ENCODE data around the gene IL17B. TPM values are rescaled to one million over a fixed set of nuclear protein-coding genes. Genes with fewer than 3 reads are reported as not detected.

Gene IL17B
- total and polyA plus RNA-seq, 9 of the 15 experiments (the other 6 are each of a cell fraction or from before 2014, with no cell fraction given): 0.28 to 2.6 (median 0.53) TPM; not detected in 2

GRCh38 chr5:149367249-149367971 is 11.7 kb downstream of the IL17B start (continued):
- TF ChIP-seq YY1 (IDR thresholded peaks at IDR 0.05; ENCODE audit: borderline replicate concordance in 1 of 3, control insufficient read depth in 1 of 3, extremely low read depth in 1 of 3, insufficient read depth in 3 of 3, insufficient read length in 1 of 3, insufficient replicate concordance in 2 of 3, low read depth in 1 of 3, low read length in 2 of 3) (no peak), MEIS2 (IDR thresholded peaks at IDR 0.05; ENCODE audit: partially characterized antibody) (peak; percentile 83), TRIM25 (IDR thresholded peaks at IDR 0.05; ENCODE audit: borderline replicate concordance) (no peak), TFAP4 (CRISPR knock-in tag; IDR thresholded peaks at IDR 0.05; ENCODE audit: borderline replicate concordance) (peak; percentile 37; the same call in 1 of the 2 replicates), SNAPC5 (CRISPR knock-in tag; IDR thresholded peaks at IDR 0.05) (no peak), IRF2 (CRISPR knock-in tag; IDR thresholded peaks at IDR 0.05) (no peak), CHD2 (IDR thresholded peaks at IDR 0.05; ENCODE audit: low read depth, low read length) (0 out of 2 replicates have a peak, but pooled peaks have one; percentile 18), RBM25 (IDR thresholded peaks at IDR 0.05; ENCODE audit: low read depth, low read length, severe bottlenecking) (no peak), MAZ (CRISPR knock-in tag; conservative IDR thresholded peaks at IDR 0.05 in 1 of 2, IDR thresholded peaks at IDR 0.05 in 1 of 2) (peak in 1 of 2 experiments; percentile 58; a peak in 1 of 4 replicates), CEBPG (CRISPR knock-in tag; IDR thresholded peaks at IDR 0.05) (no peak), CEBPG (tag; conservative IDR thresholded peaks at IDR 0.05 in 1 of 2, IDR thresholded peaks at IDR 0.05 in 1 of 2) (no peak), PYGO2 (tag; IDR thresholded peaks at IDR 0.05) (no peak), ZBTB7A (IDR thresholded peaks at IDR 0.05; ENCODE audit: borderline replicate concordance, control insufficient read depth, low read depth, low read length) (no peak), EGR1 (conservative IDR thresholded peaks at IDR 0.05) (0 out of 2 replicates have a peak, but pooled peaks have one; percentile 26), BRF1 (IDR thresholded peaks at IDR 0.05; ENCODE audit: borderline replicate concordance, extremely low read depth, insufficient read length) (no peak), JUND (IDR thresholded peaks at IDR 0.05; ENCODE audit: borderline replicate concordance, low read depth, low read length) (peak; percentile 57; the same call in 1 of the 2 replicates), JUND (tag; IDR thresholded peaks at IDR 0.05; ENCODE audit: borderline replicate concordance, low read depth, low read length) (peak; percentile 27; the same call in 1 of the 3 replicates), ZNF639 (CRISPR knock-in tag; conservative IDR thresholded peaks at IDR 0.05 in 1 of 2, IDR thresholded peaks at IDR 0.05 in 1 of 2) (no peak), YBX1 (IDR thresholded peaks at IDR 0.05) (no peak), ZNF589 (CRISPR knock-in tag; IDR thresholded peaks at IDR 0.05; ENCODE audit: low read depth) (no peak), ZNF175 (CRISPR knock-in tag; IDR thresholded peaks at IDR 0.05; ENCODE audit: low read depth) (no peak)

All from K562 (cell line).